HG03378 (cell line): ENCODE data around the gene DMAC1.
A peak's percentile ranks its signal among the peaks of the same experiment; 100 is the strongest.

Experiments used
- ATAC-seq: cut with Tn5 transposase; IDR thresholded peaks from one replicate; pipeline ENCODE4 v1.9.1; 2021; ENCODE audit warnings: mild to moderate bottlenecking, moderate library complexity; ENCODE audit not compliant: unreplicated experiment

DMAC1 gene

DNA sequence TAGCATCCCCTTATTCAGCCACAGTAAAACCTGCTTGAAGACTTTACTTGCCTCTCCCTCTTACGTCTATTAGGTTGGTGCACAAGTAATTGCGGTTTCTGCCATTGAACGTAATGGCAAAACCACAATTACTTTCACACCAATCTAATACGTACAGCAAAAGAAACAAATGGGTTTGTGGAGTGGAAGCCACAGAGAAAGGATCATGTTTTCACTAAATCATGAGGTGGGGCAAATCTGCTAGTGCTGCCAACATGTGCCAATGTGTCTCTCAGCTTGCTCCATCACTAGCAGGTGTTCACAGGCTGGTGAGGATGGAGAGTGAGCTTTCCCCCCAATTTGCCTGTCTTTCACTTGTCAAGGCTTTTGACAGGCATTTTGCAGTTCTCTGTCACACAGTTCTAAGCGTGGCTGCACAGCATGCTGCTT, 15.9 kb downstream of the DMAC1 start:
- no peak for ATAC-seq

DNA sequence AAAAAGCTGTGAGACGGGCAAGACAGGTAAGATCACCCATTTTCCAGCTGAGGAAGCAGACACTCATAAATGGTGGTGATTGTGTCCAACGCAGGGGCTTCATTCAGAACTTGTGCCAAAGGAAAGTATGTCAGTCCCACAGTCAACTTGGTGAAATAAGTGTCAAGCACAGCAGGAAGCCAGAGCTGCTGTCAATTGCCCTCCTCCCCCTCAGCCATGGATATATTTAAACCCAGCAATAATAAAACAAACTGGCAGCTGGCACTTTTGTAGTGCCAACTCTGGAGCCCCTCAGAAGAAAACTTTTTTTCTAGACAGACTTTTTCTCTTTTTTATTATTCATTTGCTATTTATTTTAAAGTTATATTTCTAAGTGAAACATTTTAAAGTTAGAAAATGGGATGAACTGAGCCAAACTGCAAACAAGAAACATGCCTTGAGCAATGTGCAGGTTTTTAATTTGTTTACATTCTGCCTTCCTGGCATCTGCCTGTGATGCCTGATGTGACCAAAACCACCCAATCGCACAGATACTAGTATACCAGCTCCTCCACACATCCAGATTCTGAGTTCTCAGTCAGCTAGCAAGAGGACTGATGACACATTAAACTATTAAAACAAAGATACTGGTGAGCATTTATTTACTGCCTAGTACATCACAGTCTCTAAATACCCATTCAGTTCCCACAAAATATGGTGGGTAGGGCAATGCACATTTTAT, 17.0 kb downstream of the DMAC1 start:
- no peak for ATAC-seq

DNA sequence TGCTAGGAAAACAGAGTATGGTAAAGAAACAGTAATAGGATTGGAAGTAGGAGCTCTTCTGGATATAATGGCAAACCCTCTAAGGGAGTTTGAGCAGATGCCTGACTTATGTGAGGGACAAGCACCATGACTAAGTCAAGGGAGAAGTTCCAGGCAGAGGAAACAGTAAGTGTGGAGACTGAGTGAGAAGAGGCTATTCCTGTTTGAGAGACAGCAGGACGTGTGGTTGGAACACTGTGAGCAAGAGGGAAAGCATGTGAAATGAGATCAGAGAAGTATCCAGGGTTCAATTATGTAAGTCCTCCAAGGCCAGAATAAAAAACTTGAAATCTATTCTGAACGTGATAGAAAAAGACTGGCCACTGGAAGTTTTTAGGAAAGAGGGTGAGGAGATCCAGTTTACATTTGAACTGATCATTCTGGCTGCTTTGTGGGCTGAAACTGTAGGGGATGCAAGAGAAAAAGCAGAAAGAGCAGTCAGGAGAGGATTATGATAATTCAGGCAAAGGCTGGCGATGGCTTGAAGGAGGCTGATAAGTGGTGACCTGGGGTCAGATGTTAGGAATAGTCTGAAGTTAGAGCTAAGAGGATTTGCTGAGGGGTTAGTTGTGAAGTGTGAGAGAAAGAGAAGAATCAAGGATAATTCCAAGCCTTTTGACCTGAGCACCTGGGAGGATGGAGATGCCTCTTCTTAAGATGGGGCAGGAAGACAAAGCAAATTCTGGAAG, 19.2 kb downstream of the DMAC1 start:
- ATAC-seq: no peak

DNA sequence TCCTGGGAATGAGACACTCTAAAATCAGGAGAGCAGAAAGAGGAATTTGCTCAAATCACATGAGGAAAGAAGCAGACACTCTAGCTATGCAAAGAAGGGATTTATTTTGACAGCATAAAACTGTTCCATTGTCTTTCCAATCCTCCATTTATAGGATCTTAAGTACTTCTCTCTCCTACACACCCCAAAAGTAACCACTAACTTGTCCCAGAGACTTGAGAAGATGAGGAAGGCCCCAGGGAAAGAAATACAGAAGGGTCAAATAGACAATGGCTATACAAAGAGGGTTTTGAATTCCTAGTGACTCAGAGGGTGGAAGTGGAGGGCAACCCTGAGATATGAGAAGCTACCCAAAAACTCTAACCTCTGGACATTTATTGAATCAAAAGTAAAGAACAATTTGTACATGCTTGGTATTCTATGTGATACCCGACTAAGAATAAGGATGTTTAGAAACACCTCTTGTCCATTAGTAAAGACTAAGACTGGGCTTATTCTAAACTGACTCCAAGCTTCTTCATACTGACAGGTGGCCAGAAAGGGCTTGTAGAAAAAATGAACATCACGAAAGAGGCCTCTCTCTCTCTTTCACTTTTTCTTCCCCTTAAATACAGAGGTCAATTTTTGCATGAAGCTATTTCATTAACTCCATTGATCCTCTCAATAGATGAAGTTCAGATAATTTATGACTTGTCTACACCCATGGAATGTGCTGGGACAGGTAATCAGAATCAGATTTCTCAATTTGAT, 20.6 kb downstream of the DMAC1 start:
- ATAC-seq: no peak

DNA sequence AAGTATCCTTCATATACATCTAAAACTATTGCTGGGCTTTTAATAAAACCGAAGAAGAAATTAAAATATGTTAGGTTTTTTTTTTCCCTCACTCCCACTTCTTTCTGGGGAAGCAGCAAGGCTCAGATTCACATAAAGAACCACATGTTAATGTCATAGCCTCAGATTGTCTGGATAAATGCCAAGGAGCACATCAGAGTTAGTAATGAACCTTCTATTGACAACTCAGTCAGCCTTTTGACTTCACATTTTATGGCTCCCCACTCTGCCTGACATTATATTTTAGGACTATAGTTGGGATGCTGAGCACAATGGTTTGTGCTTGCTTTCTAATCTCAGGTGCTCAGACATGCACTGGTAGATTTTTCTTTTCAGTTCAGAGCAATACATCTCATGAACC, 21.8 kb downstream of the DMAC1 start:
- ATAC-seq: no peak

DNA sequence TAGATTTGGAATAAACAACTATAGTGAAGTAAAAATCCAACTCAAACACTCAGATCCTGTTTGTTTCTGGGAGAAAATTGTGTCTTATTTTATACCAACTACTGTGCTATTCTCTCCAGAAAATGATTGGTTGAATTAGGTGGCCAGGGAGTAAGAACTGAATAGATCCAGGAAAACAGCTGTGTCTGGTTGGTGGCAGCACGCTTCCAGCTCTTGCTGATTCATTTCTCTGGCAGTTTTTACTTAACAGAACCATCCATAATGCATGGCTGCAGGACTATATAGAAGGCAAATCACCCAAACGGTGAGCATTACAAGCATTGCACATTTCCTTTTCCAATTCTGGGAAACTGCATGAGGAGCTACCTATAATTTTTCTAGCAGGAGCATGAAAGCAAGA, 29.5 kb downstream of the DMAC1 start:
- no peak for ATAC-seq

DNA sequence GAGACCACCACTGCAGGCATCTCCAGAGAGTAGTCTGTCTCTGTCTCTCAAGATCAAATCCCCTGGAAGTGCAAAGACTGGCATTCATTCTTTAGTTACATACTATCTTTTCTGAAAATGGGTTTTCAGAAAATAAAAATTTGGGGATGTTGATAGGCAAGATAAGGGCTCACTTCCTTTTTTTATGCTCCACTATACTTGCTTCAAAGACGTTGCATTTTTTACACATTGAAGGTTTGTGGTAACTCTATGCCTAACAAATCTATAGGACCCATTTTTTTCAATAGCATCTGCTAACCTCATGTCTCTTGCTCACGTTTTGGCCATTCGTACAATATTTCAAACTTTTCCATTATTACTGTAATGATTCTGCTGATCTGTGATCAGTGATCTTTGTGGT, 37.0 kb downstream of the DMAC1 start:
- no peak for ATAC-seq

DNA sequence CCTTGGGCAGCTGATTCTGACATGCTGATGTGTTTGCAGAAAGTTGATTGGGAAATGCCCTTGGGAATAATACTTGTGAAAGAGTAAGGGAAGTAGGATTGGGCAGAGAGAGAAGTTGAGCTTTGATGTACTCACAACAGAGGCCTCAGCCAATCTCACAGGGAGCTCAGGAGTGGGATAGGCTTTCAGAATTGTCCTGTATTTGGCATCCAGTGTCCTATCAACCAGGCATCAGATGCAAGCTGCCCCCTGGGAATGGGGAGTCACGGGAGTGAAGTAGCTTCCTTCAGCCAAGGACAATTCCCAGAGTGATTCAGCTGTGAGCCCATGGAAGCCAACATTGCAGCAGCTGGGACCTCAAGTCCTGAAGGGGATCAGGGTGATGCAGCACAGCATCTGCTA, 39.6 kb downstream of the DMAC1 start:
- ATAC-seq: no peak

DNA sequence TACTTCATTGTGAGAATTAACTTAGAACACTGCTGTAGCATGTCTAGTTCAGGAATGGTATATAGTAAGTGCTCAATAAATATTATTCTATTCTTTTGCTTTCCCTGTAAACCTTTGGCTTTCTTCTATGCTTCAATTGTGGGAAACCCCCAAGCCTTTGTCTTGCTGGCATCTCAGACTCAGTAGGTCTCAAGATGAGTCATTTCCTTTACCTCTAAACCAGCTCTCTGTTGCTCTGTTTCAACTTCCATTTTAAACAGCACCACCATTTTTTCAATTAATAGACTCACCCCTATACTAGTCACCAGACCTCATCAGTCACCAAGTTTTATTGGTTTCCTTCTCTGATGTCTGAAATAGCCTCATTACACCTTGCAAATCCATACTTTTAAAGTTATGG, 43.5 kb downstream of the DMAC1 start:
- peak; percentile 99 for ATAC-seq

DNA sequence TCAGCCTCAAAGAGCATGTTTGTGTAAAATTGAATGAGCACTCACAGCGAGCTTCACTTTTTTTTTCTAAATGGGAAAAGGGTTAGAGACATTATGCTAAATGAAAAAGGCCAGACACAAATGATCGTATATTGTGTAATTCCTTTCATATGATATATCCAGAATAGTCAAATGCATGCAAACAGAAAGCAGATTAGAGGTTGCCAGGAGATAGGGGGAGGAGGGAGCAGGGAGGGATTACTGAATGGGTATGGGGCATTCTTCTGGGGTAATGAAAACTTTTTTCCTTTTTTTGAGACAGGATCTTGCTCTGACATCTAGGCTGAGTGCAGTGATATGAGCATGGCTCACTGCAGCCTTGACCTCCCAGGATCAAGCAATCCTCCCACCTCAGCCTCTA, 47.1 kb downstream of the DMAC1 start:
- no peak for ATAC-seq
